Natural killer cell (primary cell): ENCODE results near the gene FREM1. TPM values are rescaled to one million over a fixed set of nuclear protein-coding genes. Genes with fewer than 3 reads are reported as not detected.

ENCODE experiments used
- ATAC-seq, 3 donors: fragments of 150-1000 bp in 2 of 3; fragments of 200-7000 bp in 1 of 3; cut with Tn5 transposase; 1 replicate in 1 of 3; 2 replicates in 2 of 3; pipeline ENCODE4 v1.10.0; 2021; ENCODE audit warnings: mild to moderate bottlenecking in 2 of 3, moderate library complexity in 2 of 3
- DNase-seq, 2 donors: peaks; one replicate each; pipeline versions ENCODE4 v3.0.0 to v3.0.0-alpha.2; 2013 to 2021; ENCODE audit warnings: mixed read lengths in 1 of 2
- H3K27ac ChIP-seq: one replicate; pipeline ENCODE4 v1.5.1; 2013; ENCODE audit warnings: mild to moderate bottlenecking, low read length
- H3K27me3 ChIP-seq: one replicate; pipeline ENCODE4 v1.6.1; 2013; ENCODE audit warnings: low read length; ENCODE audit not compliant: control insufficient read depth, insufficient read depth
- H3K36me3 ChIP-seq: one replicate; pipeline ENCODE4 v1.6.1; 2013; ENCODE audit warnings: low read length; ENCODE audit not compliant: control insufficient read depth, insufficient read depth
- H3K4me1 ChIP-seq: one replicate; pipeline ENCODE4 v1.6.1; 2013; ENCODE audit warnings: low read length; ENCODE audit not compliant: control insufficient read depth, insufficient read depth
- H3K4me3 ChIP-seq: one replicate; pipeline ENCODE4 v1.5.1; 2013; ENCODE audit warnings: low read length
- H3K9me3 ChIP-seq: one replicate; pipeline ENCODE4 v1.6.1; 2013; ENCODE audit warnings: low read length; ENCODE audit not compliant: control insufficient read depth, insufficient read depth
- H3K27ac Mint-ChIP-seq, 2 donors: one replicate each; pipeline ENCODE4 v1.8.0; 2022; ENCODE audit warnings: mild to moderate bottlenecking in 2 of 2, mixed read lengths in 2 of 2, moderate library complexity in 1 of 2
- H3K27me3 Mint-ChIP-seq, 2 donors: one replicate each; pipeline ENCODE4 v1.8.0; 2022; ENCODE audit warnings: low read depth in 2 of 2, mixed read lengths in 2 of 2
- H3K36me3 Mint-ChIP-seq: one replicate; pipeline ENCODE4 v1.8.0; 2022; ENCODE audit warnings: mixed read lengths
- H3K4me1 Mint-ChIP-seq, 2 donors: one replicate each; pipeline ENCODE4 v1.8.0; 2022; ENCODE audit warnings: mixed read lengths in 2 of 2
- H3K4me3 Mint-ChIP-seq: one replicate; pipeline ENCODE4 v1.8.0; 2022; ENCODE audit warnings: mild to moderate bottlenecking, moderate library complexity, mixed read lengths
- H3K9me3 Mint-ChIP-seq, 2 donors: one replicate each; pipeline ENCODE4 v1.8.0; 2022; ENCODE audit warnings: mixed read lengths in 2 of 2
- CTCF ChIP-seq: fragments of 200-600 bp; IDR thresholded peaks from one replicate; pipeline ENCODE4 v1.8.0; 2022; ENCODE audit warnings: antibody characterized with exemption
- WGBS: methylation state at CpG from one replicate; pipeline ENCODE4 v1.1.7; 2013; ENCODE audit warnings: missing lambda C conversion rate; ENCODE audit not compliant: insufficient coverage; 5-methylcytosine and 5-hydroxymethylcytosine counted together
- intact Hi-C: fragments of 100-400 bp; cut with micrococcal nuclease; formaldehyde crosslinking; loops from one replicate; pipeline ENCODE4 v1.14.2; 2022
- total RNA-seq, 4 donors: library from RNA; stranded (reverse); fragments of 120-200 nt in 1 of 4; gene quantifications; one replicate each; pipeline versions ENCODE4 v1.2.3 to v1.2.4, GENCODE V29; 2013 to 2022

FREM1 gene
- total RNA-seq, 3 donors from 2014 or later (not counting 1 experiment from before 2014, with no cell fraction given) = 0.05 TPM; not detected in 2

- Mint-ChIP-seq H3K4me1 (no peaks in the 10 kb centered on the region), H3K27ac (no peak overlapping the region), H3K4me3 (no peak overlapping the region), H3K9me3 (peaks cover 0 to 3% of the 10 kb centered on the region in 2 donors), H3K36me3 (no peaks in the 10 kb centered on the region), H3K27me3 (peaks cover 0 to 3% of the 10 kb centered on the region in 2 donors)
- H3K4me1 ChIP-seq = no peaks in the 10 kb centered on the region
- no peaks in the 10 kb centered on the region for H3K36me3 ChIP-seq
- TF ChIP-seq CTCF = no peak
- H3K4me3 ChIP-seq = no peak overlapping the region
- no peaks in the 10 kb centered on the region for H3K9me3 ChIP-seq
- WGBS = 72% methylated on average over 2 of the region's 4 CpGs
- H3K27ac ChIP-seq = no peak overlapping the region
- ATAC-seq (no peak), DNase-seq (no peak)
- intact Hi-C loops = no loop called here
- no peaks in the 10 kb centered on the region for H3K27me3 ChIP-seq
These were observed 23.1 kb downstream of the FREM1 start for GRCh38 chr9:14887149-14887548.

- no peaks in the 10 kb centered on the region for H3K4me1 ChIP-seq
- H3K27me3 Mint-ChIP-seq = no peaks in the 10 kb centered on the region
- no peaks in the 10 kb centered on the region for H3K36me3 ChIP-seq
- H3K27me3 ChIP-seq = no peaks in the 10 kb centered on the region
- intact Hi-C loops = no loop called here
- H3K9me3 ChIP-seq = no peaks in the 10 kb centered on the region
- no peak for TF ChIP-seq CTCF
- 92% methylated on average over 4 of the region's 4 CpGs for WGBS
- DNase-seq (no peak), ATAC-seq (no peak)
- no peak overlapping the region for H3K4me3 ChIP-seq
- H3K27ac ChIP-seq = no peak overlapping the region
- H3K9me3 Mint-ChIP-seq = peaks cover under 1 to 2% of the 10 kb centered on the region in 2 donors
- H3K27ac Mint-ChIP-seq = no peak overlapping the region
- no peaks in the 10 kb centered on the region for H3K36me3 Mint-ChIP-seq
- no peaks in the 10 kb centered on the region for H3K4me1 Mint-ChIP-seq
- H3K4me3 Mint-ChIP-seq = no peak overlapping the region
These were observed 26.8 kb downstream of the FREM1 start for GRCh38 chr9:14883310-14883944.

GRCh38 chr9:14882090-14882489, 28.1 kb downstream of the FREM1 start:
- no peak for ATAC-seq
- intact Hi-C loops = no loop called here
- Mint-ChIP-seq H3K4me3 (no peak overlapping the region), H3K9me3 (peaks cover 4 to 7% of the 10 kb centered on the region in 2 donors), H3K27me3 (no peaks in the 10 kb centered on the region), H3K27ac (no peak overlapping the region), H3K36me3 (no peaks in the 10 kb centered on the region), H3K4me1 (no peaks in the 10 kb centered on the region)
- no peak for DNase-seq
- no peak overlapping the region for H3K27ac ChIP-seq
- H3K9me3 ChIP-seq = no peaks in the 10 kb centered on the region
- no peak overlapping the region for H3K4me3 ChIP-seq
- no CpG with 5 or more reads among the region's 1 CpG for WGBS
- no peaks in the 10 kb centered on the region for H3K27me3 ChIP-seq
- H3K4me1 ChIP-seq = no peaks in the 10 kb centered on the region
- H3K36me3 ChIP-seq = no peaks in the 10 kb centered on the region
- TF ChIP-seq CTCF = no peak

- TF ChIP-seq CTCF = no peak
- H3K9me3 Mint-ChIP-seq = peaks cover 6 to 7% of the 10 kb centered on the region in 2 donors
- H3K4me3 Mint-ChIP-seq = no peak overlapping the region
- H3K36me3 Mint-ChIP-seq = no peaks in the 10 kb centered on the region
- Histone ChIP-seq H3K9me3 (no peaks in the 10 kb centered on the region), H3K4me1 (no peaks in the 10 kb centered on the region), H3K27ac (no peak overlapping the region), H3K4me3 (no peak overlapping the region), H3K36me3 (no peaks in the 10 kb centered on the region), H3K27me3 (no peaks in the 10 kb centered on the region)
- no peaks in the 10 kb centered on the region for H3K27me3 Mint-ChIP-seq
- WGBS = 93% methylated on average over 4 of the region's 4 CpGs
- intact Hi-C loops = no loop called here
- ATAC-seq (no peak), DNase-seq (no peak)
- no peaks in the 10 kb centered on the region for H3K4me1 Mint-ChIP-seq
- H3K27ac Mint-ChIP-seq = no peak overlapping the region
These were observed 29.2 kb downstream of the FREM1 start for GRCh38 chr9:14881006-14881405.
